Dendritic cell treated with granulocyte-macrophage colony-stimulating factor and Interleukin-4, amounts not matched to agents 40 ng/mL and 50 ng/mL, for 4 days (primary cell): ENCODE measurements around the gene RGS16.

Experiments
- H3K27ac Mint-ChIP-seq: one replicate; pipeline ENCODE4 v1.8.0; 2022; ENCODE audit warnings: mild to moderate bottlenecking, mixed read lengths
- H3K27me3 Mint-ChIP-seq: one replicate; pipeline ENCODE4 v1.8.0; 2022; ENCODE audit warnings: mild to moderate bottlenecking, mixed read lengths
- H3K36me3 Mint-ChIP-seq: one replicate; pipeline ENCODE4 v1.8.0; 2022; ENCODE audit warnings: low read depth, mixed read lengths
- H3K4me1 Mint-ChIP-seq: one replicate; pipeline ENCODE4 v1.8.0; 2022; ENCODE audit warnings: low read depth, mixed read lengths
- H3K4me3 Mint-ChIP-seq: one replicate; pipeline ENCODE4 v1.8.0; 2022; ENCODE audit warnings: mild to moderate bottlenecking, moderate library complexity, mixed read lengths
- H3K9me3 Mint-ChIP-seq: one replicate; pipeline ENCODE4 v1.8.0; 2022; ENCODE audit warnings: mixed read lengths
- intact Hi-C: fragments of 100-400 bp; cut with micrococcal nuclease; formaldehyde crosslinking; loops from one replicate; pipeline ENCODE4 v1.15.0; 2022

The RGS16 gene

DNA sequence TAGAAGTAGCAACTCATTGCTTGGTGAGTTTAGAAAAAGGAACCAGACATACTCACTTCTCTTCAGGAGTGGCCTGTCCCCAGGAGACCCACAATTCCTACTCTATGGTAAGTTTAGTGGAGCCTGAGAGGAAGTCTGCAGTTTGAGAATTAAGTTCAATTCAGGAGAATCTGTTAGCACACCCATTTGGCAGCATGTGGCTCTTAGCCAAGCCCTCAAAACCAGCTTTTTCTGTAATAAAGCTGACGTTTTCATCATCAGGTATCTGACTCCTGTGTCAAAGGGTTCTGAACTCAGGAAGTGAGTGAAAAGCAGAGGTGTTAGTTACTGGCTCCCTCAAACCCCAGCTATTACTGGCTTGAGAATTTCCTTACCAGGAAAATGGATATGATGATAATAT, 20.4 kb upstream of the RGS16 start:
- Mint-ChIP-seq H3K27ac (no peak overlapping the region), H3K9me3 (peaks cover 11% of the 10 kb centered on the region), H3K36me3 (no peaks in the 10 kb centered on the region), H3K4me3 (no peak overlapping the region), H3K27me3 (peaks cover 6% of the 10 kb centered on the region), H3K4me1 (peaks cover 2% of the 10 kb centered on the region)
- intact Hi-C loops = no loop called here

DNA sequence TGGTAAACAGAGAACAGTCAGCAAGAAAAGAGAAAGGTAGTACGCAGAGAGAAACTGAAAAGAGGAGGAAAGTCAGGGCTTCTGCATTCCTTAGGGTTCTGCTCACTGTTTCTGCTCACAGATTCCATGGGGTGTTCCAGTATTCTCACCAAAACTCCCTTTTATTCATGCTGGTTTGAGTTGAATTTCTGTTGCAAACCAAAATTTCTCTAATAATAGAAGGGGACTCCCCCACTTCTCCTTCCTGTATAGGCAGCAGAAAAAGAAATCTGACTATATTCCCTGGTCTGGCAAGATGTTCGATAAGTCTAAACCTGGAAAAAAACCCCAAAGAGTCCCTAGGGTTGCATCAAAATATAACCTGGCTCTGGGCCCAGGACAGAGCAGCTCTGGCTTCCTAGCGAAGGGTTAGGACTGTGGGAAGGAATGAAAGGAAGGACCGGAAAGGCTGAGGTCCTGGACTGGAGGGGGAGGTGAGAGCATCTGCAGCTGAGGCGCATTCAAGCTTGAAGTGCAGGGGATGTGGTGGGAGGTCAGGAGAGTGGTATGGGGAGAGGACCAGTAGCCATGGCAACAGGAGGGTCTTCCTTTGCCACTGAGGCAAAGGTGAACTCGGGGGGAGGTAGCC, 18.8 kb upstream of the RGS16 start:
- H3K27ac Mint-ChIP-seq = no peak overlapping the region
- intact Hi-C loops = no loop called here
- peaks cover 11% of the 10 kb centered on the region for H3K9me3 Mint-ChIP-seq
- H3K4me3 Mint-ChIP-seq = no peak overlapping the region
- no peaks in the 10 kb centered on the region for H3K4me1 Mint-ChIP-seq
- H3K36me3 Mint-ChIP-seq = no peaks in the 10 kb centered on the region
- peaks cover 19% of the 10 kb centered on the region for H3K27me3 Mint-ChIP-seq

DNA sequence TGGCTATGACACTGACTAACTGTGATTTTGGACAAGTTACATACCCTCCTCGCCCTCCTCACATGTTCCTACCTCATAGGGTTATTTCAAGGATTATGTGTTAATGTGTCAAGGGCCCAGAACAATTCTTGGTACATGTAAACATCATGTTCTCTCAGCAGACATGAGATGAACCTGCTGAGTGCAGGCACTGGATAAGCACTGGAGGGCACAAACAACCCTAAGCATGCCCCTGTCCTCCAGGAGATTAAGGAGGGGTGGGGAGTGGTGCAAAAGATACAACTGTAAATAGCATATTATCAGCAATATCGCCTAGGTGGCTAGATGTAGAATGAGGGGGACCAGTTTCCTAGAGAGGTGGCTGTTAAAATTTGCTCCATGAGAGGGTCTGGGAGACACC, 17.7 kb upstream of the RGS16 start:
- Mint-ChIP-seq H3K36me3 (no peaks in the 10 kb centered on the region), H3K4me1 (no peaks in the 10 kb centered on the region), H3K27ac (no peak overlapping the region), H3K9me3 (peaks cover 11% of the 10 kb centered on the region), H3K27me3 (peaks cover 29% of the 10 kb centered on the region), H3K4me3 (no peak overlapping the region)
- intact Hi-C loops = no loop called here

DNA sequence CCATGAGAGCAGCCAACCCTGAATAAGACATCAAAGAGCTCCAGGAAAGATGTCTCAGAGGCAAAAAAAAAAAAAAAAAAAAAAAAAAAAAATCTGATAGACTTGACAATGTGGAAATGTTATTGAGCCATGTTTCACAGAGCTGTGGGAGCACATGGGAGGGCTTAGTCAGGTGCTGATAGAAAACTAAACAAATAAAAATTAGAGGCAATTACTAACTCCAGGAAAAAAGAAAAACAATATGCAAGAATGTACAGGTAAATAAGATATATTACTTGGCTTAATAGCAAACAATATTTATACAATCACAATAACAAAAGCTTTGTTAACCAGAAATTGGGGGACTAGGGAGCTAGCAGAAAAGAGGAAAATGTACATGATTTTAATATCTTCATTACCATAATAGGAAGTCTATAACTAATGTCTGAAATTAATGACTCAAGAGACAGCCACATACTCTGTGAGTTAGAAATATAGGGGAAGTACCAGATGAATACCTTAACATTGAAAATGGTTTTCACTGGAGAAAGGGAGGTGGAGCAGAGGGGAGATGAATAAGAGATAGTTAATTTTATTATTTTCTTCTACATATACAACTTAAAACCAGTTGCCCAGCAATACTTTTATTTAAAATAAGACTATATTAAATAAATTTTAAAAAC, 16.9 kb upstream of the RGS16 start:
- intact Hi-C loops = no loop called here
- Mint-ChIP-seq H3K27me3 (peaks cover 37% of the 10 kb centered on the region), H3K9me3 (peaks cover 11% of the 10 kb centered on the region), H3K4me1 (peaks cover 4% of the 10 kb centered on the region), H3K4me3 (no peak overlapping the region), H3K27ac (no peak overlapping the region), H3K36me3 (no peaks in the 10 kb centered on the region)

DNA sequence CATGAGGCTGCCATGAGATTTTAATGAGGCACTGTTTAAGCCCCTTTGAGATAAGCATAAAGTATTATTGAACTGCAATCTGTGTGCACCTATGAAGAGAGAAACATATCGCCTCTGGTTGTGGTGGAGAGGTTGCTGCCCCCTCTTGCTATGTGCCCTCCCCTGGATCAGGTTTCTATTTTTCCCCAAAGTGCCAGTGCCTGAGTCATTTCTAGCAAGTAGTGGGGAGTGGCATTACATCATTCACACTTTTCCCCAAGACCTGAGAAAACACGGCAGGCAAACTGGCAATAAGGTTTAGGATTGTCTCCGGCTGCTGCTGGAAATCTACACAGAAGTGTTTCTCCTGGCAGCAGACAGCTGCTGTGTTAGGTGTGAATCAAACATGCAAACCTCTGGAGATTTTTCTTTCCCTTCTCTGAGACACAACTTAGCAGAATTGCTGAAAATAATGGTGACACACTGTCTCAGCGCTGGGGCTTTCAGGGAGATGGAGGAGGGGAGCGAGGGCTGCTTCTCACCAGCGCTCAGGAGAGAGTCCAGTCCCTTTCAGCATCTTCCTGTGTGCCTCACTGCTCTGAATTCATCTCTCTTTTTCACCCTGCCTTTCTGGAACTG, 13.7 kb upstream of the RGS16 start:
- H3K4me1 Mint-ChIP-seq = peaks cover 25% of the 10 kb centered on the region
- peaks cover 68% of the 10 kb centered on the region for H3K27me3 Mint-ChIP-seq
- intact Hi-C loops = no loop called here
- H3K36me3 Mint-ChIP-seq = no peaks in the 10 kb centered on the region
- no peak overlapping the region for H3K4me3 Mint-ChIP-seq
- peaks cover 11% of the 10 kb centered on the region for H3K9me3 Mint-ChIP-seq
- H3K27ac Mint-ChIP-seq = no peak overlapping the region

DNA sequence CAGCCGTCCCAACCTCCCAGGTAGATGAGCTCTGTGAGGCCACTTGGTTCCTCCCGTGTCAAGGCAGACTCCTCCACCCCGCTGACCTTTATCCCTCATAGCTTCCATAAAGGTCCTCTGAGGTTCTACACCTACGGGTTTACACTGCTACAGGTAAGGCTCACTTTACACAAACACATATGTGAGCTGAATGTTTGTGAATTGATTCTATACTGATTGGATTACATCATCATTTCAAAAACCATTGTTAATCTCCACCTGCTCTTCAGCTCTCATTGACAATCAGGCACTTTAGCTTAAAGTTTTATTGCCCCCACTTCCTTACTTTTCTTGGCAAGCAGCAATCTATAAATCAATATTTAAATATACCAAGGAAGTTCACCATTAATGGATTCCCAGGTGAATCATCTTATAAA, 12.8 kb upstream of the RGS16 start:
- Mint-ChIP-seq H3K36me3 (no peaks in the 10 kb centered on the region), H3K27me3 (peaks cover 77% of the 10 kb centered on the region), H3K9me3 (peaks cover 11% of the 10 kb centered on the region), H3K4me1 (peaks cover 25% of the 10 kb centered on the region), H3K4me3 (no peak overlapping the region), H3K27ac (no peak overlapping the region)
- intact Hi-C loops = no loop called here

DNA sequence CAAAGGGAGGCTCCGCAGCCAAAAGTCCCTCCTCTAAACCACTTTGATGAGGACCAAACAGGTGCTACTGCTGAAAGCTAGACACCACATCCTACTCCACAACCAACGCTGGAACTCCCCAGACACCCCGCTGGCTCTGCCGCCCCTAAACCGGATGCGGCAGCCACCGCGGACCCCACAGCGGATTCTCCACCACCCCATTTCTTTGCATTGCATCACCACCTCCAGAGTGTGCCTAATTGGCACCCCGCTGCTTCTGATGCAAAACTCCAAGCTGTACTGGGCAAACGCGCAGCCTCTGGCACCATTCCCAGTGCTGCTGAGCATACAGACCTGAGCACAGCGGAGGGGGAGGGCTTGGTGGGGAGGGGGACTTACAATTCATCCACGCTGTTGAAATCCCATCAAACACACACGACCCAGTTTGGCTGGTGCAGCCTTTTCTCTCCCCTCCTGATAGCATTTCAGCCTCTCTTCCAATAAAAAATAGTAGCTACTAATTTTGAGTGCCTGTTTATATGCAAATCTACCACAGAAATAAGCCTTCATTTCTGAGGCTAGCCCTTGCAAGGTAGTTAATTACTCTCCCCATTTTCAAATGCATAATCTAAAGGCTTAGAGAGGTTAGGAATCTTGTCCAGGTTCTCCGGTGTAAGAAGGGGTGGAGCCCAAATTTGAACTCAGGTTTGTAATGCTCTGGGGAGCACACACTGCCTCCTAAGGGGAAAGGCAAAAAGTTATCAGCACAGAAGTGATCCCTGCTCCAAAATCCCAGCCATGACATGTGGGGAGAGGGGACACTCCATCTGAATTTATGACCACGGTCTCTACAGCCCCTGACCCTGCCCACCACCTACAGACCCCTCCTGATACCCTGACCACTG, 12.2 kb upstream of the RGS16 start:
- peaks cover 25% of the 10 kb centered on the region for H3K4me1 Mint-ChIP-seq
- peaks cover 11% of the 10 kb centered on the region for H3K9me3 Mint-ChIP-seq
- H3K27me3 Mint-ChIP-seq = peaks cover 83% of the 10 kb centered on the region
- intact Hi-C loops = no loop called here
- no peaks in the 10 kb centered on the region for H3K36me3 Mint-ChIP-seq
- no peak overlapping the region for H3K4me3 Mint-ChIP-seq
- no peak overlapping the region for H3K27ac Mint-ChIP-seq

DNA sequence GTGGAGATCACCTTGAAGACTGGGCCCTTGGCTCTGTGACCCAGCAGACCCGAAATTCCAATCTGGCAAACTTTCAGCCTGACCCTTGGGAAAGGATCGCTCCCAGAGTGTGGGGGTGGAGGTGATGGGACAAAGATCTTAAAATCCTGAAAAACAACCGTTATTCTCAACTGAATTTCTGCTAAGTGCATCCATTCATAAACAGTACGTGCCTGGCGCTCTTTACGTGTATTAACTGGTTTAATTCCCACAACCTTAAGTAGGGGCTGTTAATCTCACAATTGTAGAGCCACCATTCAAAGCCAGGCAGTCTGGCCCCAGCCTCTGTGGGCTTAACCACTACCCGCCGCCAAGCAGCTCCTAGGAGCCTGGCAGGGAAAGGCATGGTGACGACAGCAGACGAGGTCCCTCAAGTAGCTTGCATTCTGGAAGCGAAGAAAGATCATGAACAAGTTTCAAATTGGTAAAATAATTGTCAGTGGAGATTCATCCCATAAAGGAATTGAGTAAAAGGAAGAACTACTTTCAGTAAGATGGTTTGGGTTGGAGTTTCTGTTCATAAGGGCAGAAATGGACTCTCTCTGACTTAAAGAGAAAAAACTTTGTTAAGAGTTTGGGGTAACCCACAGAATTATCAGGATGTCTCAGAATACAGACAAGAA, 11.4 kb upstream of the RGS16 start:
- peaks cover 25% of the 10 kb centered on the region for H3K4me1 Mint-ChIP-seq

DNA sequence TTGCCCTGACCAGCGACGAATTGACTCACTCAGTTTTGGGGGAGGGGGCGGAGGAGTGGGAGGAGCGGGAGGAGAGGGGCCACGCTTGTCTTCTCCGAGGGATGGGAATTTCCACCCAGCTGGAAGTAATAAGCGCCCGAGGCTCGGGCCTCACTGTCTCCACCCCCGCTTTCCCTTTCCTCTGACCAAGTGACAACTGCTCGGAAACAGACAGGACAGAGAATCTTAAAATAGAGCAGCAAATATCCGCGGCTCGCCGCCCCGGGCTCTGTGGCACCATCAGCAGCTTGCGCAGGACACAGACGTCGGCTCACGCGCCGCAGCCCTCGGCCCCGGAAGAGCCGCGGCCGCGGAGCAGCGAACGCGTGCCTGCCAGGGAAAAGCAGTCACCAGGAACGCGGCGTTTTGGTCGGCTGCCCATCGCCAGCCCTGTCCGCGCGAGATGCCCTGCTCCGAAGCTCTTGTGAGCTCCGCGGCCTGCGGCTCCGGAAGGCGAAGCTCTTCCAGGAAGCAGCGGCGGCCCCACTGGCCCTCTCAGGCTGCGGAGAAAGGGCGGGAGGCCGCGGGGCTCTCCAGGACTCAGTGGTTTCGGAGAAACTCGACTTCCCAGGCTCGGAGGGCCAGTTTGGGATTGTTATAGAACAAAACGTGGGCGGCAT, 10.7 kb upstream of the RGS16 start:
- H3K36me3 Mint-ChIP-seq = no peaks in the 10 kb centered on the region

More for the DNA sequence above, 11.4 kb upstream of the RGS16 start:
- peak overlapping the region; percentile 80 for H3K4me3 Mint-ChIP-seq
- peaks cover 4% of the 10 kb centered on the region for H3K9me3 Mint-ChIP-seq
- no peaks in the 10 kb centered on the region for H3K36me3 Mint-ChIP-seq
- peaks cover 90% of the 10 kb centered on the region for H3K27me3 Mint-ChIP-seq
- intact Hi-C loops = no loop called here
- peak overlapping the region; percentile 79 for H3K27ac Mint-ChIP-seq

DNA sequence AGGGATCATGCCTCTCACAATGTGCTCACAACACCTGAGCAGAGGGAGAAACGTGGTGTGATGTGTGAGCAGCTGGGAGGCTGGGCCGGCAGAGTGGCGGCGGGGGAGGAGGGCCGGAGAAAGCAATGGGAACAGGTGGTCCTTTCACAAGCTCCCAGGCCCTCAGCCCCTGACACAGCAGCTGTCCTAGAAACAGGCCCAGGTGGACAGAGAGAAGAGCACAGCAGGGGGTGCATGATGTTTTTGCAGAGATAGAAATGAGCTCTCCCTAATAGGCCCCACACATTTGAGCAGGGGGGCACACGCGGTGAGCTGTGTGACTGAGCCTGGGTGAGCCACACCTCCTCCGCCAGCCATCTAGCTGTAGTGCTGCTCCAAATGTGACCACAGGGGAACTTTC, 7.6 kb upstream of the RGS16 start:
- no peaks in the 10 kb centered on the region for H3K9me3 Mint-ChIP-seq
- H3K4me1 Mint-ChIP-seq = peaks cover 37% of the 10 kb centered on the region
- H3K27me3 Mint-ChIP-seq = peaks cover 83% of the 10 kb centered on the region

More for the DNA sequence above, 10.7 kb upstream of the RGS16 start:
- intact Hi-C loops = no loop called here
- Mint-ChIP-seq H3K27ac (peak overlapping the region; percentile 79), H3K27me3 (peaks cover 90% of the 10 kb centered on the region), H3K4me3 (peak overlapping the region; percentile 80), H3K4me1 (peaks cover 25% of the 10 kb centered on the region), H3K9me3 (no peaks in the 10 kb centered on the region)

DNA sequence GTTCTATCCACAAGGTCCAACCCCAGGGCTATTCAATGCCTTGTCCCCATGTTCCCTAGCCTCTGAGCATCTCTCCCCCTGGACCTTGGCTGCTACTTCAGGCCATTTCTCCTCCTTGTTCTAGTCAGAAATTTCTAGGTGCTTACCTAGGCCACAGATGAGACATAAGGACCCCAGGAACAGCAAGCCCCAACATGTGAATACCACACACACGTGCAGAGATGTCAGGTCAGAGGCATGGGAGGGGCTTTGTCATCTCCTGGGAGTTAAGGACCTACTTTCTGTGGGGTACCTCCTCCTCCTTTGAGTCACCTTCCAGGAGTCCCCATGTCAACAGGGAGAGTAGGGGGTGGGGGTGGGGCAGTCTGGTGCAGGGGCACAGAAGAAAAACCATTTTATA, 7.1 kb upstream of the RGS16 start:
- Mint-ChIP-seq H3K27ac (no peak overlapping the region), H3K4me1 (peaks cover 36% of the 10 kb centered on the region), H3K27me3 (peaks cover 83% of the 10 kb centered on the region), H3K4me3 (no peak overlapping the region), H3K36me3 (no peaks in the 10 kb centered on the region), H3K9me3 (no peaks in the 10 kb centered on the region)
- intact Hi-C loops = no loop called here

More for the DNA sequence above, 7.6 kb upstream of the RGS16 start:
- intact Hi-C loops = no loop called here
- no peak overlapping the region for H3K27ac Mint-ChIP-seq
- no peaks in the 10 kb centered on the region for H3K36me3 Mint-ChIP-seq
- no peak overlapping the region for H3K4me3 Mint-ChIP-seq

DNA sequence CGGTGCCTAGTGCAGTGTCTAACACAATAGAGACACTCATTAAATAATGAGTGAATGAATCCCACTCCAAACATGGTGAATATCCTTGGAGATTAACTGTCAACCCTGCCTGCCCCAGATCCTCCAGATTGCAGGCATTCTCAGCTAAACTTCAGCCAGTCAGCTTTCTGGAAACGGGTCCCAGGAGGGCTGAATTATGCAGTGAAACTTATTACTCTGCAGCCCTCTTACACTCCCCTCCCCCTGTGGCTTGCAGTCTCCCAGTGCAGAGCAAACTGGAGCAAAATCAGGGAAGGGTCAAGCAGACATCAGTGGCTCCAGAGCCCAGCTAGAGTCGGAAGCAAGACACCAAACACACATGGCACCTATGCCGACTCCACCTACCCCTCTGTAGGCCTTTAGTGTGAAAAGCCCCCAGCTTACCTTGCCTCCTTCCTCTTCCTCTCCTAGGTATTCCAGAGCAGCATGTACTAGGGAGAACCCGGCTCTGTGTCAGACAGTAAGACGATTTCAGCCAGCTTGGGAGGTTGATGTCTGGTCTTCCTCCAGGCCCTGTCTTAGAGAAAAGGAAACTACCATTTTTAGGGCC, 6.5 kb upstream of the RGS16 start:
- intact Hi-C loops = no loop called here
- H3K4me3 Mint-ChIP-seq = no peak overlapping the region
- H3K27ac Mint-ChIP-seq = no peak overlapping the region
- no peaks in the 10 kb centered on the region for H3K36me3 Mint-ChIP-seq
- peaks cover 81% of the 10 kb centered on the region for H3K27me3 Mint-ChIP-seq
- H3K4me1 Mint-ChIP-seq = peaks cover 30% of the 10 kb centered on the region
- no peaks in the 10 kb centered on the region for H3K9me3 Mint-ChIP-seq
